ENCODE results near the gene TOR1A.

The TOR1A gene

GRCh38 chr9:129867136-129868022 is 43.4 kb upstream of the TOR1A start:
- peak; percentile 0 for TF ChIP-seq CTCF (IDR thresholded peaks at IDR 0.05; ENCODE audit: low read depth, low read length)
- H3K4me3 ChIP-seq (ENCODE audit: low read depth, low read length): no peak overlapping the region
- in situ Hi-C loops (cut with HindIII; ENCODE audit: low sequenced_read_pairs): no loop called here
- DNase-seq (ENCODE audit: low read depth, low spot score): no peak

GRCh38 chr9:129866394-129867135 is 42.6 kb upstream of the TOR1A start:
- no peak overlapping the region for H3K4me3 ChIP-seq (ENCODE audit: low read depth, low read length)
- no peak for TF ChIP-seq CTCF (IDR thresholded peaks at IDR 0.05; ENCODE audit: low read depth, low read length)
- DNase-seq (ENCODE audit: low read depth, low spot score): no peak
- in situ Hi-C loops (cut with HindIII; ENCODE audit: low sequenced_read_pairs): no loop called here

GRCh38 chr9:129865668-129866320 is 41.9 kb upstream of the TOR1A start:
- DNase-seq (ENCODE audit: low read depth, low spot score): no peak
- in situ Hi-C loops (cut with HindIII; ENCODE audit: low sequenced_read_pairs): no loop called here
- no peak overlapping the region for H3K4me3 ChIP-seq (ENCODE audit: low read depth, low read length)
- TF ChIP-seq CTCF (IDR thresholded peaks at IDR 0.05; ENCODE audit: low read depth, low read length): no peak

- no peak for DNase-seq (ENCODE audit: low read depth, low spot score)
- no peak for TF ChIP-seq CTCF (IDR thresholded peaks at IDR 0.05; ENCODE audit: low read depth, low read length)
- H3K4me3 ChIP-seq (ENCODE audit: low read depth, low read length): no peak overlapping the region
- in situ Hi-C loops (cut with HindIII; ENCODE audit: low sequenced_read_pairs): no loop called here
Measured at GRCh38 chr9:129864991-129865647, 41.2 kb upstream of the TOR1A start.

DNA sequence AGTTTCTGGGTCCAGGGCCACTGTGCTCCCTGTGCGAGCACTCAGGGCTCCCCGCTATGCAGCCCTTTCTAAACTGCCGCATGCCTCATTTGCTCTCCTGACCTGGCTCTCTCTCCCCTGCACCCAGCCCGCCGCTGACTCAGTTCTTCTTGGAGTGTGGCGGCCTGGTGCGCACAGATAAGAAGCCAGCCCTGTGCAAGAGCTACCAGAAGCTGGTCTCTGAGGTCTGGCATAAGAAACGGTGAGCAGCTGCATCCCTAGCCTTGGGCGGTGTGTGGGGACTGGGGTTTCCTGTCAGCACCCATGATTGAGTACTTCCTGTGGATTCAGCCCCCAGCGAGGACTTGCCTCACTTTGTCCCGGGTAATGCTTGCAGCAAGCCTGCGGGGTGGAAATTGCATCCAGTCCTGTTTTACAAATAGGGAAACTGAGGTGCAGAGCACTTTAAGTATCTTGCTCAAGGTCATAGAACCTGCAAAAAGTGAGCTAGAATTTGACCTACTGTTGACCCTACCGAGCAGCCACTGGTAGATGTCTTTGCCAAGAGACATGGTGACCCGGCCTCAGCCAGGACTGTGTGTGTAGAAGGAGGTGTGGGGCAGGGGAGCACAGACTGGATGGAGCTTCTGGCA is 39.2 kb upstream of the TOR1A start:
- DNase-seq (ENCODE audit: low read depth, low spot score): peak; percentile 79
- H3K4me3 ChIP-seq (ENCODE audit: low read depth, low read length): no peak overlapping the region
- TF ChIP-seq CTCF (IDR thresholded peaks at IDR 0.05; ENCODE audit: low read depth, low read length): no peak

GRCh38 chr9:129861447-129861827 is 37.5 kb upstream of the TOR1A start:
- no peak for DNase-seq (ENCODE audit: low read depth, low spot score)
- no peak overlapping the region for H3K4me3 ChIP-seq (ENCODE audit: low read depth, low read length)
- in situ Hi-C loops (cut with HindIII; ENCODE audit: low sequenced_read_pairs): no loop called here
- TF ChIP-seq CTCF (IDR thresholded peaks at IDR 0.05; ENCODE audit: low read depth, low read length): no peak

More for the DNA sequence above, 39.2 kb upstream of the TOR1A start:
- in situ Hi-C loops (cut with HindIII; ENCODE audit: low sequenced_read_pairs): no loop called here
